D721Med (cell line): Measurements from ENCODE around the gene FLT1.

Experiments used
- DNase-seq: peaks from one replicate; pipeline ENCODE4 v3.0.0; 2011; ENCODE audit warnings: low spot score; ENCODE audit not compliant: insufficient read length
- FAIRE-seq: peaks from 2 replicates; lab custom pipeline; 2011; peaks lifted over from hg19 to GRCh38; lab: Jason Lieb, UNC
- TF ChIP-seq, protein P1 (sequence below): IDR thresholded peaks from 2 replicates; pipeline ENCODE4 v1.5.1; 2012; ENCODE audit warnings: mild to moderate bottlenecking, control low read depth; ENCODE audit not compliant: insufficient read depth; ENCODE audit errors: missing control alignments

The FLT1 gene

GRCh38 chr13:28538932-28539331, 44.0 kb upstream of the FLT1 start:
- FAIRE-seq (no peak), DNase-seq (no peak)
- TF ChIP-seq, protein P1, sequence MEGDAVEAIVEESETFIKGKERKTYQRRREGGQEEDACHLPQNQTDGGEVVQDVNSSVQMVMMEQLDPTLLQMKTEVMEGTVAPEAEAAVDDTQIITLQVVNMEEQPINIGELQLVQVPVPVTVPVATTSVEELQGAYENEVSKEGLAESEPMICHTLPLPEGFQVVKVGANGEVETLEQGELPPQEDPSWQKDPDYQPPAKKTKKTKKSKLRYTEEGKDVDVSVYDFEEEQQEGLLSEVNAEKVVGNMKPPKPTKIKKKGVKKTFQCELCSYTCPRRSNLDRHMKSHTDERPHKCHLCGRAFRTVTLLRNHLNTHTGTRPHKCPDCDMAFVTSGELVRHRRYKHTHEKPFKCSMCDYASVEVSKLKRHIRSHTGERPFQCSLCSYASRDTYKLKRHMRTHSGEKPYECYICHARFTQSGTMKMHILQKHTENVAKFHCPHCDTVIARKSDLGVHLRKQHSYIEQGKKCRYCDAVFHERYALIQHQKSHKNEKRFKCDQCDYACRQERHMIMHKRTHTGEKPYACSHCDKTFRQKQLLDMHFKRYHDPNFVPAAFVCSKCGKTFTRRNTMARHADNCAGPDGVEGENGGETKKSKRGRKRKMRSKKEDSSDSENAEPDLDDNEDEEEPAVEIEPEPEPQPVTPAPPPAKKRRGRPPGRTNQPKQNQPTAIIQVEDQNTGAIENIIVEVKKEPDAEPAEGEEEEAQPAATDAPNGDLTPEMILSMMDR, result no peak

DNA sequence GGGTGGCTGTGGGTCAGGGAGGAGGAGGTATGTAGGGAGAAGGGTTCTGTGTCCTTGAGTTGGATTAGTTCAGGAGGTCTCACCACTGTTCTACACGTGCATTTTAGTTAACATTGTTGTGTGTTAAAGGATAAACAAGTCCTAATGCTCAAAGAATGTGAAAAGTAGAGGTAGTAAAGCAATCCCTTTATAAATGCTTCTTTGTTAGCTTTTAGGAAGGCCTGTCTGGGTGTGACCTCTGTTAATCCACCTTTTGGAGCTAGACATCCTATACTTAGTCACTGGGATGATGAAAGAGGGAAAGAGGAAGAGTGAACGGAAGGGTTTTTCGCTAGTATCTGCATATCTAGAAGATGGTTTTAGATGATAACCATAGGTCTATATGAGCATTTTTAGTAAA, 42.2 kb upstream of the FLT1 start:
- DNase-seq (no peak), FAIRE-seq (no peak)
- TF ChIP-seq, protein P1, result no peak

GRCh38 chr13:28536371-28536770, 41.4 kb upstream of the FLT1 start:
- TF ChIP-seq, protein P1, result no peak
- FAIRE-seq, result no peak

DNA sequence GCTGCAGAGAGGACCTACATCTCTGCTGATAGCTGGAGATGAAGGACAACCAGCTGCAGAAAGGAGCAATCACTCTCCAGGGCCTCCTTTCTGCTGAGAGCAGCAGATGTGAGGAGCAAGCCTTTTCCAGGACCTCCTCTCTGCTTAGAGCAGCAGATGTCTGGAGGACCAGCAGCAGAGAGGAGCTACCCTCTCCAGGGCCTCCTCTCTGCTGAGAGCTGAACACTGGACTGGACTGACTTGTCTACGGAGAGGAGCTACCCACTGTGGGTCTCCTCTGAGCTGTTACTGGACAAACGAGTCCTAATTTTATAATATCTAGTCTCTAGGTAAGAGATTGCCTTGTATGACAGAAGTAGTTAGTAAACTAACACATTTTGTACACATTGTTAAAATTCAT, 40.8 kb upstream of the FLT1 start:
- no peak for DNase-seq
- TF ChIP-seq, protein P1, result no peak
- no peak for FAIRE-seq

More at GRCh38 chr13:28536371-28536770, 41.4 kb upstream of the FLT1 start:
- no peak for DNase-seq

DNA sequence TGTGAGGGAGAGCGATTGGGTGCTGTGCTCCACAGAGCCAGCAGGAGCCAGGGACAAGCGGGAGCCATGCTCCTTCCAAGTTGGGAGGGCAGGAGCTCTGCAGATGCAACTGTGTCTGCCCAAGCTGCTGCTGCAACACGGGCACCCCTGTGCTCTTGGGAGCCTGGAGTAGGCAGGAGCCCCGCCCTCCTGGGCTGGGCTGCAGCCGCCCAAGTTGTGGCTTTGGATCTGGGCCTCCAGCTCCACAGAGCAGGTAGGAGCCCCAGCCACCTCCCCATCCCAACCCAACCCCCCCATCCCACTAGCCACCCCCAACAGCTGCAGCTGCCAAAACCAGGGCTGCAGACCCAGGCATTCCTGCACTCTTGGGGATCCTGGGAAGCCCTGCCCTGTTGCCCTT, 39.9 kb upstream of the FLT1 start:
- DNase-seq (no peak), FAIRE-seq (no peak)
- TF ChIP-seq, protein P1, result no peak

GRCh38 chr13:28534210-28534609, 39.3 kb upstream of the FLT1 start:
- TF ChIP-seq, protein P1, result no peak
- DNase-seq, result no peak
- no peak for FAIRE-seq

GRCh38 chr13:28533441-28534166, 38.7 kb upstream of the FLT1 start:
- no peak for DNase-seq
- FAIRE-seq, result no peak
- TF ChIP-seq, protein P1, result no peak
